ELR (cell line): ENCODE measurements around the gene SEPTIN8.
A peak's percentile ranks its signal among the peaks of the same experiment; 100 is the strongest.

ENCODE experiments used
- DNase-seq: peaks from one replicate; pipeline ENCODE4 v3.0.0-alpha.2; 2015; ENCODE audit warnings: low read depth

The SEPTIN8 gene

DNA sequence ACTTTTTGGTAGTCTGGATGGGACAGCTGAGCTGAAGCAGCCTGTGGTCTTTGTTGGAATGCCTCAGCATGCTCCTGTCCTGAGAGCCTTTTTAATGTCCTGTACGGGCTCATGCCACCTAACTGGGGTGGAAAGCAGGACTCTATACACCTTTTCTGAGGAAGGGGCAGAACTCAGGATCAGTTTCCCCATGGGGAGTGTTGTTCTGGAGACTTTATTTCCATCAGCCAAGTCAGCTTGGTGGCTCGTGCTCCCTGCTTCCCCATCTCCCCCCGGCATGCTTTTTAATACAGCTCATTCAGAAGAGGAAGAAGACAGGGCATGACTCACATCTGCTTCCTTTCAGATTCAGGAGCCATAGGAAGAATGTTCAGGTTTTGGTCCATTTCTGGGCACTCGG lies 5.1 kb upstream of the SEPTIN8 start:
- DNase-seq = peak; percentile 89

DNA sequence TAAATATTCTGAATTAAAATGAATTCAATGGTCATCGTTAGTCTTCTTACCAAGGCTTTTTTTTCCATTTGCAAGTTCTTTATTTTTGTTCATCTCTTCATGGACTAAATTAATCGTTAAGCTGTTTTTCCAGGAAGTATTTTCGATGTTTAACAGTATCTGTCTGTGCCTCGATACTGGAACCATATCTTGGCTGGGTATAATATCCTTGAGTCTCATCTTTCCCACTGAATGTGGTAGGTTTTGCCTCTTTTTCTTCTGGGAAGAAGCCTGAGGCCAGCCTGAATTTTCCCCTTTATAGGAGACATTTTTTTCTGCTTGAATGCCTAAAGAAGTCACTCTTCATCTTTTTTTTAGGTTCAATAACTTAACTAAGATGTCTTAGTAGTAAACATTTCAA lies 4.0 kb upstream of the SEPTIN8 start:
- no peak for DNase-seq

DNA sequence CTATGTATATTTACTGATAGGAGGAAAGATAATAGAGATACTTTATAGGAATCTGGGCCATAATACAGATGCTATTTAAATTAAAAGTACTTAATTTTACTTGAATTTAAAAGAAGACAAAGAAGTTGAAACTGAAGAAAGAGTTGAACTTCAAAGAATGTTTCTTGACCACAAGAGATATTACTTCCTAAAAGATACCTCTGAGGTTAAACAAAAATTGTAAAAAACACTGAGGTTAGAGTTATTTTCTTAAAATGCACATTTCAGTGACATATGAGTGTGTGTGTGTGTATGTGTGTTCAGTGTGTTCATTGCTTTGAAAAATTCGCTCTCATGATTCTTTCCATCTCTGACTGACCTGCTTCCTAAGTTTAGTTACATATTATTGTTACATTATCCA lies 3.5 kb upstream of the SEPTIN8 start:
- DNase-seq = no peak

DNA sequence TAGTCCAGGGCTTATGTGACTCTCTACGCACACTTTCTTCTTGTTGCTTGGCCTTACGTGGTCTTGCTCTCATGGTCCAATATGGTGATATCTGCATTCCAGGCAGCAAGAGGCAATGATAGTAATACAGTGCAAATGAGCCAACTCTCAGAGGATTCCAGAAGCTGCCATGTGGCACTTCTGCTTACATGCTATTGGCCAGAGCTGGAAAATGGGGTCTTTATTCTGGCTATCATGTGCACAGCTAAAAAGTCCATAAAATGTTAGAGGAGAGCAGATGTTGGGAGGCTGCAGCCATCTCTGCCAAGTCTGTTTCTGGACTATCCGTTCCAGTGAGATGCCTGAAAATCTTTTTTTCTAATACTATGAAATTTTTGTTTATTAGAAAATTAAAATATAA lies 2.9 kb upstream of the SEPTIN8 start:
- DNase-seq = no peak

DNA sequence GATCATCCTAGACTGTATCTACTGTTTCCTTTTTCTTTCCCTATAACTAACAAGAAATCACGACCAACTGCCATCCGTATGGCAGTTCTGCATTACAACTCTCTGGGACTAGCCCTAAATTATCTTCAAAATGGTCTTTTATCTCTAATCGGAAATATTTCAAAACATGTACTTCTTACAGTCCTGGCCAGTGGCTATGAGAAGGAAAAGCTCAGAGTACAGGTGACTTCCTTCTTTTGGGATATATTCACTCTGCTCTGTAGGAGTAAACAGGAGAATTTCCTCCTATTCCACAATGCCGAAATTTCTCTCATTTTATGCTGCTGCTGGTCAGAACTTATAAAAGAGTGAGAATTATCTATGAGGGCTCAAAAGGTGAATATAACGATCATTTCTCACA lies 1.8 kb upstream of the SEPTIN8 start:
- no peak for DNase-seq

DNA sequence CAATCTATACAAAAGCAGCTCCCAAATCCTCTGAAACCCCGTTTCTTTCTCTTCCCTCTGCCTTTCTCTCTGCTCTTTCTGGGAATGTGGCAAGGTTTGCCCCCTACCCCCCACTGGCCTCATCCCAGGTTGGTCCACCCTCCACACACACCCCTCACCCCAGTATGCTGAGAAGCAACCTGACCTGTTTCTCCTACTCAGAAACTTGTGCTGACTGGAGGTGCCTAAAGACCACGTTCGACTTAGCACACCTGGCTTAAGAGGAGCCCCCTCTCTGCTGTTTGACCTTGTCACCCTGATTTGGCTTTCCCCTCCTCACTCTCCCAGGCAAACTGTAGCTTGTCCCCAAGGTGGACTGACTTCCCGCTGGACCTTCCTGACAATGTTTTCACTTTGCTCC lies 1.1 kb upstream of the SEPTIN8 start:
- no peak for DNase-seq

DNA sequence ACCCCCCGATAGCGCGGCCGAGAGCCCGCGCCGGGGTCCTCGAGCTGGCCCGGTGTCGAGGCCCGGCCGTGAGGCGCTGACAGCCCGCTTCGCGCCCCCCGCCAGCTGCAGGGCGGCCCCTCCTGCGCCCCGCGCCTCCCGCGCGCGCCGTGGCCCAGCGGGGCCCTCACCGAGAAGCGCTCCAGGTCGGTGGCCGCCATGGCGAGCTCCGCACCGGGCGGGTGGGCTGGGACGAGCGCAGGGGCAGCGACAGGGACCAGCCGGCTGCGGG lies 166 bp downstream of the SEPTIN8 start:
- DNase-seq = no peak

DNA sequence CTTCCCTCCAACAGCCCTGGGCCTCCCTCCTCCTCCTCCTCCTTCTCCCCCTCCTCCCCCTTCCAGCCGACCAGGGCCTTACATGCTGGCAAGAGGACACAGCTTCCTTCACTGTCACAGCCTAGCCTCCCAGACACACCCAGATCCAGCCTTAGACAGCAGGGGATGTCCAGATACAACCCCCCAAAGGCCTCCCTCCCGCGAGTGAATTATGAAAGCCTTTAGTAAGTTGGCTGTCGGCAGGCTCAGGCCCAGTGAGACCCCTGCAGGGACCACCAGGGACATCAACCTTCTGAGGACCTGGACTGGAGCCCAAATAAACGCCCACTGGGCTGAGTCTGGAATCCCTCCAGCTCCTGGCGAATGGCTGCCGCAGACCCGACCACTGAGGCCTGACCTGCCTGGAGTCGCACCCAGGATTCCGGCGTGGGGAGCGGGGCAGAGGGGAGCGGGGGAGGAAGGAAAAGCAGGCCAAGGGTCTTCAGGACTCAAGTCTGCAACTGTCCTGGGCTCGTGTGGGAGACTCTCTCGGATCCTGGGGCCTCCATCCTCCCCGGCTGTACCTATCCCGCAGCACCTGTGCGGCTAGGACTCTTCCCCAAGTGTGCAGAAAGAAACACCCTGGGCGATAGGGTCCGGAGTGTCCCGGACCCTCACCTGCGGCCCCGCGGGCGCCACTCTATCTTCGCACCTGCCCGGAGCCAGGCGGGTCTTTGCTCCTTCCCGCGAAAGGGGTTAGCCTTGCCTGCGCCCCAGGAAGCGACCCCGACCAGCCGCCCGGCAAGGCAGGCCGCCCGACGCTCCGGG lies 705 bp downstream of the SEPTIN8 start:
- peak; percentile 61 for DNase-seq

DNA sequence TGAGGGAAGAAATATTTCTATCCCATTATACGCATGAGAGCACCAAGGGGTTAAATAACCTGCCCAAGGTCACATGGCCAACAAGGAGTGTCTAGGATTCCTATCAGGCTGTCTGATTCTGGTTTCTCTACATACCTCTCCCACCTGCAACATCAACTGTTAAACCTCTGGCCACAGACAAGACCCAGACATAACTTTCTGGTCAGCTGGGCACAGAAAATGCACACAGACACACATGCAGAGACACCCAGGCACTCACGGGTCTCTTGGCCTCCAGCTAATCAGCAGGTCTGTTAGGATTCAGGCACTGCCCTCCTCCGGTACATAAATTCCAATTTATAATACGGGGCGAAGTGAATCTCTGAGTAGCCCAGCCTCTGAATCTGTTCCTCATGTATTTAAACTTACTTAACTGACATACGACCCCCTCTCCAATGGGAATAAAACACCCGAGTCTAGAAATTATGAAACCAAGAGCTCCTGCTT lies 1.5 kb downstream of the SEPTIN8 start:
- peak; percentile 27 for DNase-seq

DNA sequence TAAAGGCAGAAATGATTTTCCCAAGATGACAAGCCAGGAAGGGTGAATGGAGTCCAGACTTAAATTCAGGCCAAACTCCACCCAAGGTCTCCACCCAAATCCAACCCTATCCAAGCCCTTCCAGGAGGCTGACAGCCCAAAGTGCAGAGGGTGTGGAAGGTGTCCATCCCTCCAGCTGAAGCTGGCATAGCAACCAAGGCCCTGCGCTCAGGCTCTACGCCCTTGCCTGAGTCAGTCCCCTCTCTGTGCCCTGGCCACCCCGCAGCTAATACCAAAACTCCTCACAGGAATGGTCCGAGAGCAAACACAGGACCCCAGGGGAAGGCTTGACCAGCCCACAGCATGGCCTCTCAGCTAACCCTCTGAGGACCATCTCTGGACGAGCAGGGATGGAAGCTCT lies 2.1 kb downstream of the SEPTIN8 start:
- no peak for DNase-seq

DNA sequence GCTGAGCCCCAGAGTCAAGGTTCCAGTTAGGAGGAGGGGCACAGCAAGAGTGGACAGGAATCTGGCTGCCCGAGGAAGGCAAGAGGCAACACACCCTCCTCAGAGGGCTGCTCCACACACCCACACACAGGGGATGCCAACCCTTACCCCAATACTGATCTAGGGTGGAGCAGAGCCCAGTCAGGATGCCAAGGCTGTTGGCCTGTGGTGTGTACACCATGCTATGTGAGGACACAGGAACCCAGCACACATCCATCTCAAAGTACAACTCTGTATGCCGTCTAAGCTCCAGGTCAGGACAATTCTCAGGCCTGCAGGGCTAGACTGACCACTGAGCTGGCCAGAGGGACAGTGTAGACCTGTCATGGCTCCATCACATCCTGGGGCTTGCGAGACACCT lies 2.6 kb downstream of the SEPTIN8 start:
- no peak for DNase-seq

DNA sequence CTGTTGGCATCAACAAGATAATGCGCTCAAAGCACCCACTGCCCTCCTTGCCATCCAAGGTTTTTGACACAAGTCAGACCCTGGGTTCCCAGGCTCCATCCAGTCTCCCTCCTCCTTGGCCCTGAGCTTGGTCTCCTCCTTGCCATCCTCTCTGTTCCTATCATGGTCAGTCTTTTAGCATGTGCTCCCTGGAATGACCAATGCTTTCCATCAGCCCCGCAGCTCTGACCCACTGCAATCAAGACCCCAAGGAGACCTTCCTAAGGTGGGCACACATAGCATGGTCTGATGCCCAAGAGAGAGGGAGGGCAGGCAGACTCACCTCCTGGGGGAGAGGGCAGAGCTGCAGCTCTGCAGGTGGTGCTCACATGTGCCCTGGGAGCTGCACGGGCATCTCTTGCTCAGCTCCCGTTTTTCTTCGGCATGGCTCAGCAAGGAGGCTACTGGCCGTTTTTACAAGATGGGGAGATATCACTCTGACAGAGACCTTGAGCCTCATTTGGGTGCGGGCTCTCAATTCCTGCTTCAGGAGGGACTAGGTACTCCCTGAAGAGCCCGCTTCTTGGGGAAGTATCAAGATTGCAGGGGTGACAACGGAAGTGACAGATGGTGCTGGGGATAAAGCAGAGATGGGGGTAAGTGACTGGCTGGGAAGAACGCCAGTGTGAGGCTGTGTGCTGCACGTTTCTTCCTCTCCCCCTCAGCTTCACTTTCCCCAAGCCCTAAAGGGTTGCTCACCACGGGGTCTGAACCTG lies 3.3 kb downstream of the SEPTIN8 start:
- no peak for DNase-seq

DNA sequence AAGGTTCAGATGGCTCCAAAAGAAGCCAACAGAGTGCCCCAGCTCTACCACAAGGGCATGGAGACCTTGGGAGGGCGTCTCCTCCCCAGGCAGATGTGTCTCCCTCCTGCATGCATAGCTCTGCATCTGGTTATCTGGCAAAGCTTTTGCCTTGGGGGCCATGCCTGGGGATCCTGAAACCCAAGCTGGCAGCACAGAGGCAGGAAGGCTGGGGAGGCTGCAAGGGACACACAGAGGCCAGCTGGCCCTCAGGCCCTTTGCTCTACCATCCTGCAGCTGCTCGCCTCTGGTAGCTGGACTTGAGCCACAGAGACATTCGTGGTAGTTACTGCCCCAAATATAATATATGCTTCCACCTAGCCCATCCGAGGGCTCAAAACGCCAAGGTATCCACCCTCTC lies 3.9 kb downstream of the SEPTIN8 start:
- no peak for DNase-seq

DNA sequence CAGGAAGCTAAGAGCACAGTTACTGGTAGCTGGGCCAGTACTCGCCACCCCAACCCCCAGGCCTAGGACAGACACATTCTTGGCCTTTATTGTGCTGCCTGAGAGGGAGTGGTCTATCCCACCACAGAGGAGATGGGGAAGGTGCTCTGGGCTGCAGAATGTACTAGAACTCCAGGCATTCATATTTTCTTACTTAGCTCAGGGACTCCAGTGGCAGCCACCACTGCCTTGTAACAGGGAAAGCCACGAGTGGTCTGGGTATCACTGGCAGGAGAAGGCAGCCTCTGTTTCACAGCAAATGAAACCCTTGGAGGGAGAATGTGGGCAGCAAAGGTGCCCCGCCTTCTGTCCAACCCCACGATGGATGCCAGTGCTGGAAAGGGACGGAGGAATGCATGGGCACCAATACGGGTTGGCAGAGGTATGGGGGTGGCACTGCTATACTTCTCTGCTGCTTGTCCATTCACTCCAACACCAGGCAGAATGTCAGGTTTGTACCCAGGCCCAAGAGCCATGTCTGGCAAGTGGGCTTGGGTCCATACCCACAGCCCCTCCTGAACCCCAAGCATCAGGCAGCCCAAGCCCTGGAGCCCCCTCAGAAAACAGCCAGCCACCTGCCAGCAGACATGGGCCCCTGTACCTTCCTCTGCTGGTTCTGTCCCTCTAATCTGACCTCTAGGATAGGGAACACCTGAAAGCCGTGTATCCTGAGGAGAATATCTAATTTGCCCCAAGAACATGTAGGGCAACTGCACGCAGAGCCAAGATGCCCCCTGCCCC lies 4.6 kb downstream of the SEPTIN8 start:
- DNase-seq = no peak

DNA sequence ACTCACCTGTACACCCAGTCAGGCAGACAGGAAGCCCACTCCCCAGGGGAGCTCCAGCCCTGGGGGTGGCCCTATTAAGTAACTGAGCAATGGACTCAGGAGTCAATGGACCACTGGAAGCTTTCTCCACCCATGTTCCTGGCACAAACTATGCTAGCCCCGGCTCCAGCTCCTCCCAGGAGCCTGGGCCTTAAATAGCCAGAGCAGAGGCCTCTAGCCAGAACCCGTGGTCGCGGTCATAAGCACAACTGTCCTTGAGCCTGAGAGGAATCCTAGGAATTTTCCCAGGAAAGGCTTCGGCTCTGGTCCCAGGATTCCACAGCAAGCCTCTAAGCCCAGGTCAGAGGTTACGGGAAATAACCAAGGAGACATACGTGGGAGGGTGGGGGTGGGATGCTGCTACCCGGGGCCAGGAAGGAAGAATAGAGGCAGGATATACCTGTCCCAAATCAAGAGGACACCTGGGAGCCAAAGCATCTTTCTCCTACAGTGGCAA lies 5.5 kb downstream of the SEPTIN8 start:
- DNase-seq = peak; percentile 24

DNA sequence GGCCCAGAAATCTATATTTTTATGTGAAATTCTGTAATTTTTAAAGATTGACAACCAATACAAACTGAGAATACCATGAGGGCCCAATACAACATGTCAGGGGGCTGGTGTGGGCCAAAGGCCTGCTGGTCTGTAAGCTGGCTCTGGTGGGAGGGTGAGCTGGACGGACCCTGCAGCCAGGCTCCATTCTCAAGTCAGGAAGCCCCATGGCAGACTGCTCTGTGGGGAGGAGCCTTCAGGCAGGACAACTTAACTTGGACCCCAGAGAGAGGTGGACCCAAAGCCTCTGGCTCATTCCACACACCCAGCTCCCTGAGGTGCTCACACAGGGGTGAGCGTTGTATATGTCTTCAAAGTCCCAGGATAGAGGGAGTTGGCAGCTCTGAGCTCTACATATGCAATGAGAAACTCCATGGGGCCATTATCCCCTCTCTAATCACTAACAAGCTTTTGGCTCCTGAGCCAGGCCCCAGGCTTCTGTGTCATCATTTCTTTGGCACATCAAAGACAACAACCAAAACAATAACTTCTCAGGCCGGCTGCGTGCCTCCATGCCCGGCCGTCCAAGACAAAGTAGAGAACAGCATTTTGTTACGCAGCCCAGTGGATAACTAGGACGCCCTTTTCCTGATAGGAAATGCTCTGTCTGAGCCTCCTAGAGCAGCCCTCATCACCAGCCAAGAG lies 6.4 kb downstream of the SEPTIN8 start:
- no peak for DNase-seq

DNA sequence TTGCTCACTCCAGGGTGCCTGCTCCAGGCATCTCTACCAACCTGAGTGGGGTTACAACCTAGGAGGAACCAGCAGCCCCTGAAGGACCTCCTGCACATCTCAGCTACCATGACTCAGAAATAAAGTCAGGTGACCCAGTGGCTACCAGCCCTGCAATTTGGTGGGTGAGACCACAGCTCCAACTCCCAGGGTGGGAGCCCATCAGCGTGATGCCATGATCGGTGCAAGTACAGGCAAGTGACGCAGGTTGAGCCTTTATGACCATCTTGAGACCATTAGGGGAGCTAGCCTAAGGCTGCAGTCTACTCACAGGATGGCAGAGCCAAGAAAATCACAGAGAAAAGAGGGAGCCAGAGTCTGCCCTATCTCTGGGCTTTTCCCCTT lies 8.6 kb downstream of the SEPTIN8 start:
- peak; percentile 31 for DNase-seq

DNA sequence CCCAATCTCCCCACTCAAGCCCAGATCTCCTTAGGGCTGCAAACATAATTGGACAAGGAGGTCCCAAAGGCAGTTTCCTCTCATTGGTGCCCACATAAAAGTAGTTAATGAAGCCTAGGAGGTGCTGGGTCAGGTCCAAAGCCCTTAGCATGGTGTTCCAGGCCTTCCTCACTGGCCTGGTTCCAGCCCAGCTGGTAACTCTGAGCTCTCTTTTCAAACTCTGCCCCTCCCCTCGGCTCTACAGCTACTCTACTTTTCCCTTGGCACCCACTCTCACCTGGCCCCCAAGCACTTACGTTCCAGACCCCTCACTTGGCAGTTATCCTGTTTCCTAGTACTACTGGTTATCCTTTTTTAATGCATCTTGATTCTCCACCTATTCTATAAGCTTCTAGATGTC lies 9.9 kb downstream of the SEPTIN8 start:
- DNase-seq = no peak

DNA sequence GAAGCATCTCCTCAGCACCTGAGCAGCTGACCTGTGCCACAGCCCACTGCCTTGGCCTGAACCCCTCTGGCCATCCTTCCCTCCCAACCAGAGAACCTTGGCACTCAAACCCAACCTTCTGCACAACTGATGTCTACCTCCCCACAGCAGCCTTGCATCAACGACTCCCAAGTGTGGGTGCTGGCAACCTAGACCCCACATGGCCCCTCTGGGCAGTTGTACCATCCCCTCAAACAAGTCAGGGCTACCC lies 10.3 kb downstream of the SEPTIN8 start:
- no peak for DNase-seq

DNA sequence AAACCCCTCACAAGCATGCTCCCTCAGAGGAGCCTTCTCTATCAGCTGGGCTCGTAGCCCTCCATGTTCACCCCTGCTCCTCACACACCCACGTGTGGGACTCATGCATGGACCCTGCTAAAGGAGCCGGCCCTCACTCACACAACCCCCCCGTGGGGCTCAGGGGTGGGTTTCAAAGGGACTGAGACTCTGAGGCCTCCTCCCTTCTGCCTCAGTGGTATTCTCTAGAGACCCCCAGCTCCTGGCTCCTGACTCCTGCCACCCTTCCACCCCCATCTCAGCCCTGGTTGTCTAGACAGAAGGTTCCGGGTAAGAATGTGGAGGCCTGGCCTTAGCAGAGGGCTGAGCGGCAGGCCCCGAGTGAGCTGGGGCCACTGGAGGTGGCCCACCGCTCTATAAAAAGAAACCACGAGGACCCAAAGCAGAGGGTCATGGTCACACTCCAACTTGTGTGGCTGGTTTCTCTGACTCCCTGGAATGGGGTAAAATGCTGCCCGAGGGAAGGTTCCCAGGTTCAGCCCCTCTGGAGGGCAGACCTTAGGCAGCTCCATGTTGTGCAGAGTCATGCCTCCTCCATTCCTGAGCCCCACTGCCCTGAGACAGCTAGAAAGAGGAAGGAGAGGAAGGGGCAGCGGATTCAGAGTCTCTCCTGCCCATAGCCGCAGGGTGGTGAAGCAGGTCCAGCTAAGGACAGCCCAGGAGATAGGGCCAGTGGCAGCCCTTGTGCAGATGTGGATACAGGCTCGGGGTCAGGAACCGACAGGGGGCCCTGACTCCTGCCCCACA lies 10.8 kb downstream of the SEPTIN8 start:
- DNase-seq = no peak

DNA sequence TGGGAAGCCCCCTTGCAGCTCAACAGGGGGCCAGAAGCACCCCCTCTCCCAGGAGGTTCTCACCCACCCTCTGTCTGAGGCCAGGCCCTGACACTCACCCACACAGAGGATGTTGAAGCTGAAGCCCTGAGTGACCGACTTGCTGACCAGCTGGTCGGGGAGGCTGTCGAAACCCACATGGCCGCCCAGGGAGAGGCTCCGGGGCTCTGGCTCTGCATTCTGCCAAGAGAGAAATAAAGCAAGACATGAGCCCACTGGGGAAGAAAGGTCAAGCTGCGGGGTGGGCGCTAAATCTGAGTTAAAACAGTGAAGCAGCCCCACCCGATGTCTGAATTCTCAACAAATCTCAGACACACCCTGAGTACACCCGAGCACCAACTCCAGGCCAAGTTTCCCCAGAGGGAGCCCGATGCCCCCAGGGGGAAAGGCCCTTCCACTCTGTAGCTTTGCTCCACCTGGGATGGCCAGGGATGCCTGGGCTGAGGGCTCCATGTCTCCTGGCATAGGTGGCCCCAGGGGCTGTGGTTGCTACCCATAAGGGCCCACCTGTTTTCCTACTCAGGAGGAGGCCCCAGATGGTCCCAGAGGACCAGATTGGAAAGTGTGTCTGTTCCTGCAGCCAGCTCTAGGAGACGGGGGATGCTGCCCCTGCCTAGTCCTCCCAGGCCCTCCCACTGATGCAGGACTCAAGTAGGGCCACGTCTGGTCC lies 11.6 kb downstream of the SEPTIN8 start:
- no peak for DNase-seq
